ENCODE results near the gene CTNNA3. TPM values are rescaled to one million over a fixed set of nuclear protein-coding genes. Genes with fewer than 3 reads are reported as not detected.

Gene CTNNA3
- total RNA-seq, 1 donor from 2014 or later: 3.3 TPM

DNA sequence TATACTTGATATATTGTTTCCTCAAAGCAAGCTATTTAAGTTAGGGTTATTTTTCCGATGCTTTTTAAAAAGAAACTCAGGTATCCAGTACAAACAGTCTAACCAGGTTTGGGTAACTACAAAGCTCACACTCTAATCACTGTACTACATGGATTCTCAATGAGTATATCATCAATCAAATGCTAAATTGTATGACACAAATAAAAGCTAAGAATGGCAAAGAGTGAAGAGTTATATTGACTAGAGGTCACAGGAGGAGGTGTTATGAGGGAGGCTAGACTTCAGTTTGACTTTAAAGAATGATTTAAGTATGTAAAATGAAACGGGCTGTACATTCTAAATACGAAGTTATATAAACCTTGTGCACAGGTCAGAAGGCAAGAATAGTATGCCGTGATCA is 178.0 kb downstream of the CTNNA3 start:
- H3K27ac Mint-ChIP-seq (ENCODE audit: unreplicated experiment): no peak overlapping the region
- no peak for DNase-seq
- no peaks in the 10 kb centered on the region for H3K27me3 Mint-ChIP-seq (ENCODE audit: unreplicated experiment)
- H3K9me3 Mint-ChIP-seq (ENCODE audit: unreplicated experiment): no peaks in the 10 kb centered on the region
- no peak overlapping the region for H3K4me3 Mint-ChIP-seq (ENCODE audit: unreplicated experiment)
- H3K36me3 Mint-ChIP-seq (ENCODE audit: unreplicated experiment): no peaks in the 10 kb centered on the region
- H3K4me1 Mint-ChIP-seq (ENCODE audit: low read depth, unreplicated experiment): no peaks in the 10 kb centered on the region
- TF ChIP-seq, protein P1, sequence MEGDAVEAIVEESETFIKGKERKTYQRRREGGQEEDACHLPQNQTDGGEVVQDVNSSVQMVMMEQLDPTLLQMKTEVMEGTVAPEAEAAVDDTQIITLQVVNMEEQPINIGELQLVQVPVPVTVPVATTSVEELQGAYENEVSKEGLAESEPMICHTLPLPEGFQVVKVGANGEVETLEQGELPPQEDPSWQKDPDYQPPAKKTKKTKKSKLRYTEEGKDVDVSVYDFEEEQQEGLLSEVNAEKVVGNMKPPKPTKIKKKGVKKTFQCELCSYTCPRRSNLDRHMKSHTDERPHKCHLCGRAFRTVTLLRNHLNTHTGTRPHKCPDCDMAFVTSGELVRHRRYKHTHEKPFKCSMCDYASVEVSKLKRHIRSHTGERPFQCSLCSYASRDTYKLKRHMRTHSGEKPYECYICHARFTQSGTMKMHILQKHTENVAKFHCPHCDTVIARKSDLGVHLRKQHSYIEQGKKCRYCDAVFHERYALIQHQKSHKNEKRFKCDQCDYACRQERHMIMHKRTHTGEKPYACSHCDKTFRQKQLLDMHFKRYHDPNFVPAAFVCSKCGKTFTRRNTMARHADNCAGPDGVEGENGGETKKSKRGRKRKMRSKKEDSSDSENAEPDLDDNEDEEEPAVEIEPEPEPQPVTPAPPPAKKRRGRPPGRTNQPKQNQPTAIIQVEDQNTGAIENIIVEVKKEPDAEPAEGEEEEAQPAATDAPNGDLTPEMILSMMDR (IDR thresholded peaks at IDR 0.05; ENCODE audit: partially characterized antibody, unreplicated experiment): no peak

DNA sequence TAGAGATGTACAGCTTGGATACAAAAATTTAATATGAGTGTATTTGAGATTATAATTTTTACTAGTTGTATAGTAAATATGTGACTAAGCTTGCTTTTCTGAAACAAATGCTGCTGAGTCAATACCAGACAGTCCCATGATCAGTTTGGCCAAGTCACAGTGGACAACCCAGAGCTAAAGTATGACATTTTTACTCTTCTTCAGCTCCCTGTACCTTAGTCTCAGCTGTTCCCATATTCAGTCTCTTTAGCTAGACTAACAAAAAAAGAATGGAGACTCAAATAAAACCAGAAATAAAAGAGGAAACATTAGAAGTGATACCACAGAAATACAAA is 189.3 kb downstream of the CTNNA3 start:
- Mint-ChIP-seq H3K4me3 (ENCODE audit: unreplicated experiment) (no peak overlapping the region), H3K9me3 (ENCODE audit: unreplicated experiment) (no peaks in the 10 kb centered on the region)

GRCh38 chr10:67506083-67506756 is 189.8 kb downstream of the CTNNA3 start:
- no peak overlapping the region for H3K4me3 Mint-ChIP-seq (ENCODE audit: unreplicated experiment)
- H3K27me3 Mint-ChIP-seq (ENCODE audit: unreplicated experiment): no peaks in the 10 kb centered on the region
- no peaks in the 10 kb centered on the region for H3K4me1 Mint-ChIP-seq (ENCODE audit: low read depth, unreplicated experiment)
- H3K27ac Mint-ChIP-seq (ENCODE audit: unreplicated experiment): no peak overlapping the region
- no peaks in the 10 kb centered on the region for H3K36me3 Mint-ChIP-seq (ENCODE audit: unreplicated experiment)
- no peak for DNase-seq
- TF ChIP-seq, protein P1 (IDR thresholded peaks at IDR 0.05; ENCODE audit: partially characterized antibody, unreplicated experiment): no peak
- H3K9me3 Mint-ChIP-seq (ENCODE audit: unreplicated experiment): no peaks in the 10 kb centered on the region

More for the DNA sequence above, 189.3 kb downstream of the CTNNA3 start:
- Mint-ChIP-seq H3K27me3 (ENCODE audit: unreplicated experiment) (no peaks in the 10 kb centered on the region), H3K4me1 (ENCODE audit: low read depth, unreplicated experiment) (no peaks in the 10 kb centered on the region), H3K36me3 (ENCODE audit: unreplicated experiment) (no peaks in the 10 kb centered on the region), H3K27ac (ENCODE audit: unreplicated experiment) (no peak overlapping the region)
- TF ChIP-seq, protein P1 (IDR thresholded peaks at IDR 0.05; ENCODE audit: partially characterized antibody, unreplicated experiment): no peak
- no peak for DNase-seq

DNA sequence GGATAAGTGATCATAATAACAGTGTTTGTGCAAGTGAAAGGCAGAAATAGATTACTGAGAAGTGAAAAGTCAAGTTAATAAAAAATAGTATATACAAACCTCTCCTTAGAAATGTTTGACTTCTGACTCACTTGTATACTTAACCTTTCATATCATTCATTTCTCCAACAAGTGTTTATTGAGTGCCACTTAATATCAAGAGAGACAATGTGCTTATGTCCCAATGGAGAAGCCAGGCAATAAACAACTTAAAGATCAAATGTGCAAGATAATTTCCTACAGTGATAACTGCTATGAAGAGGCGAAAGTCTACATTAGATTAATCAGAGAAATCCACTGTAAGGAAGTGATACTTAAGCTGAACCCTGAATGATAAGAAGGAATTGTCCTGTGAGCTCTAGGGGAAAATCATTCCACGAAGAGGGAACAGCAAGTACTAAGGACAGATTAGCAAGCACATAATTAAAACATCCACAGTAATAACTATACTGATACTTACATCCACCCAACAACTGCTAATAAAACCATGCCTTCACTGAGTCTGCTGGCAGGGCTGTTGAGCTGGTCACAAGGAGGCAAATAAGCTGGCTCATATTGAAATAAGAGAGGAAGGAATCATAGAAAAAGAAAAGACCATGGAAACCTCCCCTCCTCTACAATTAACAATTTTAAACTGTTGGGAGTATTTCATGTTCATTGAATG is 203.5 kb downstream of the CTNNA3 start:
- TF ChIP-seq, protein P1 (IDR thresholded peaks at IDR 0.05; ENCODE audit: partially characterized antibody, unreplicated experiment): no peak
- no peaks in the 10 kb centered on the region for H3K4me1 Mint-ChIP-seq (ENCODE audit: low read depth, unreplicated experiment)
- no peak overlapping the region for H3K4me3 Mint-ChIP-seq (ENCODE audit: unreplicated experiment)
- no peaks in the 10 kb centered on the region for H3K36me3 Mint-ChIP-seq (ENCODE audit: unreplicated experiment)
- peaks cover 1% of the 10 kb centered on the region for H3K27me3 Mint-ChIP-seq (ENCODE audit: unreplicated experiment)
- DNase-seq: no peak
- no peaks in the 10 kb centered on the region for H3K9me3 Mint-ChIP-seq (ENCODE audit: unreplicated experiment)
- H3K27ac Mint-ChIP-seq (ENCODE audit: unreplicated experiment): no peak overlapping the region
